OCI-LY3 (cell line): Measurements from ENCODE around the gene ZNF764.
"Not testable (repeated sequence)": the region's sequence is repeated elsewhere in the genome, so short reads cannot be mapped to it uniquely, and the experiment has no call there.

Experiments used
- H2AFZ ChIP-seq: fragments of 200-600, 300-600 bp; shearing (Covaris generic); 2 replicates; pipeline ENCODE4 v1.6.0; 2014; ENCODE audit warnings: antibody characterized with exemption, low read depth, low read length
- H3K27ac ChIP-seq: fragments of 200-600, 300-600 bp; sonication (generic); 2 replicates; pipeline ENCODE4 v1.5.1; 2014; ENCODE audit warnings: mild to moderate bottlenecking, low read length, moderate library complexity, mixed read lengths
- H3K27me3 ChIP-seq: fragments of 200-600, 300-600 bp; sonication (generic); 2 replicates; pipeline ENCODE4 v1.6.1; 2014; ENCODE audit warnings: low read depth, low read length, mixed read lengths
- H3K36me3 ChIP-seq: fragments of 200-600, 300-600 bp; sonication (generic); replicated peaks from 2 replicates; pipeline ENCODE3; 2014; ENCODE audit warnings: low read depth, low read length, mixed read lengths
- H3K4me1 ChIP-seq: fragments of 300-600, 200-600 bp; sonication (generic); 2 replicates; pipeline ENCODE4 v1.6.1; 2014; ENCODE audit warnings: low read length, mixed read lengths
- H3K4me2 ChIP-seq: fragments of 200-600, 300-600 bp; sonication (generic); 2 replicates; pipeline ENCODE4 v1.6.1; 2014; ENCODE audit warnings: low read length, mixed read lengths
- H3K4me3 ChIP-seq: fragments of 300-600, 200-600 bp; sonication (generic); 2 replicates; pipeline ENCODE4 v1.5.1; 2014; ENCODE audit warnings: antibody characterized with exemption, mild to moderate bottlenecking, low read length, moderate library complexity
- H3K79me2 ChIP-seq: fragments of 300-600, 200-600 bp; shearing (Covaris generic); 2 replicates; pipeline ENCODE4 v1.6.1; 2014; ENCODE audit warnings: mild to moderate bottlenecking, low read length, mixed read lengths
- H3K9ac ChIP-seq: fragments of 300-600, 200-600 bp; shearing (Covaris generic); 2 replicates; pipeline ENCODE4 v1.6.0; 2014; ENCODE audit warnings: mild to moderate bottlenecking, low read length, moderate library complexity
- H3K9me3 ChIP-seq: fragments of 200-600, 300-600 bp; shearing (Covaris generic); 2 replicates; pipeline ENCODE4 v1.6.1; 2014; ENCODE audit warnings: low read length, mixed read lengths; ENCODE audit not compliant: insufficient read depth
- H4K20me1 ChIP-seq: fragments of 200-600, 300-600 bp; sonication (generic); 2 replicates; pipeline ENCODE4 v1.6.1; 2016; ENCODE audit warnings: low read length, mixed read lengths; ENCODE audit not compliant: insufficient read depth
- CTCF ChIP-seq: fragments of 200-600, 300-600 bp; sonication (generic); IDR thresholded peaks from 2 replicates; pipeline ENCODE4 v1.5.1; 2014; ENCODE audit warnings: antibody characterized with exemption, low read length, low read depth
- EZH2phosphoT487 ChIP-seq: fragments of 200-600 bp; shearing (Covaris generic); IDR thresholded peaks from 2 replicates; pipeline ENCODE4 v1.6.1; 2018; ENCODE audit warnings: antibody characterized with exemption, mixed run types, low read depth

Gene ZNF764

GRCh38 chr16:30600215-30600614 is 42.0 kb upstream of the ZNF764 start:
- Histone ChIP-seq H3K79me2 (no peaks in the 10 kb centered on the region), H3K9me3 (no peaks in the 10 kb centered on the region), H3K27me3 (no peaks in the 10 kb centered on the region), H3K9ac (no peak overlapping the region), H3K27ac (no peak overlapping the region), H4K20me1 (no peaks in the 10 kb centered on the region), H3K4me3 (no peak overlapping the region), H3K4me2 (no peak overlapping the region), H3K36me3 (peaks cover 28% of the 10 kb centered on the region), H2AFZ (no peak overlapping the region), H3K4me1 (no peaks in the 10 kb centered on the region)
- TF ChIP-seq CTCF (no peak), EZH2phosphoT487 (no peak)

- Histone ChIP-seq H3K9ac (no peak overlapping the region), H4K20me1 (no peaks in the 10 kb centered on the region), H3K79me2 (no peaks in the 10 kb centered on the region), H3K9me3 (peaks cover 6% of the 10 kb centered on the region; the same call in 1 of the 2 replicates), H3K27me3 (peaks cover 5% of the 10 kb centered on the region; the same call in 1 of the 2 replicates), H3K4me3 (no peak overlapping the region), H3K27ac (no peak overlapping the region), H2AFZ (no peak overlapping the region), H3K4me2 (no peak overlapping the region), H3K36me3 (no peaks in the 10 kb centered on the region), H3K4me1 (no peaks in the 10 kb centered on the region)
- no peak for TF ChIP-seq CTCF
- no peak for TF ChIP-seq EZH2phosphoT487
Observed at GRCh38 chr16:30592871-30593270, 34.7 kb upstream of the ZNF764 start.

- H3K27ac ChIP-seq, H3K9ac ChIP-seq, H3K4me2 ChIP-seq, H3K36me3 ChIP-seq, H3K4me3 ChIP-seq, H3K4me1 ChIP-seq, H3K27me3 ChIP-seq, H2AFZ ChIP-seq, H3K9me3 ChIP-seq, H3K79me2 ChIP-seq, H4K20me1 ChIP-seq: not testable (repeated sequence)
Observed at GRCh38 chr16:30590869-30591268, 32.7 kb upstream of the ZNF764 start.

GRCh38 chr16:30589582-30589981 is 31.4 kb upstream of the ZNF764 start:
- not testable (repeated sequence) for H3K27me3 ChIP-seq

GRCh38 chr16:30588651-30589050 is 30.5 kb upstream of the ZNF764 start:
- H3K36me3 ChIP-seq: no peaks in the 10 kb centered on the region

More at GRCh38 chr16:30589582-30589981, 31.4 kb upstream of the ZNF764 start:
- not testable (repeated sequence) for H3K4me3 ChIP-seq, H3K9ac ChIP-seq, H3K4me2 ChIP-seq, H2AFZ ChIP-seq, H4K20me1 ChIP-seq, H3K27ac ChIP-seq, H3K4me1 ChIP-seq, H3K9me3 ChIP-seq, H3K36me3 ChIP-seq, H3K79me2 ChIP-seq

More at GRCh38 chr16:30588651-30589050, 30.5 kb upstream of the ZNF764 start:
- H2AFZ ChIP-seq: no peak overlapping the region
- H3K4me3 ChIP-seq: no peak overlapping the region
- no peak overlapping the region for H3K9ac ChIP-seq
- no peaks in the 10 kb centered on the region for H3K4me1 ChIP-seq
- no peaks in the 10 kb centered on the region for H3K79me2 ChIP-seq
- no peaks in the 10 kb centered on the region for H4K20me1 ChIP-seq
- no peak overlapping the region for H3K4me2 ChIP-seq
- no peak overlapping the region for H3K27ac ChIP-seq
- TF ChIP-seq CTCF: no peak
- no peak for TF ChIP-seq EZH2phosphoT487
- H3K27me3 ChIP-seq: no peaks in the 10 kb centered on the region
- H3K9me3 ChIP-seq: no peaks in the 10 kb centered on the region
